ENCODE data around the gene PRKCA.
"Not testable (repeated sequence)": the region's sequence is repeated elsewhere in the genome, so short reads cannot be mapped to it uniquely, and the experiment has no call there.

Gene PRKCA

DNA sequence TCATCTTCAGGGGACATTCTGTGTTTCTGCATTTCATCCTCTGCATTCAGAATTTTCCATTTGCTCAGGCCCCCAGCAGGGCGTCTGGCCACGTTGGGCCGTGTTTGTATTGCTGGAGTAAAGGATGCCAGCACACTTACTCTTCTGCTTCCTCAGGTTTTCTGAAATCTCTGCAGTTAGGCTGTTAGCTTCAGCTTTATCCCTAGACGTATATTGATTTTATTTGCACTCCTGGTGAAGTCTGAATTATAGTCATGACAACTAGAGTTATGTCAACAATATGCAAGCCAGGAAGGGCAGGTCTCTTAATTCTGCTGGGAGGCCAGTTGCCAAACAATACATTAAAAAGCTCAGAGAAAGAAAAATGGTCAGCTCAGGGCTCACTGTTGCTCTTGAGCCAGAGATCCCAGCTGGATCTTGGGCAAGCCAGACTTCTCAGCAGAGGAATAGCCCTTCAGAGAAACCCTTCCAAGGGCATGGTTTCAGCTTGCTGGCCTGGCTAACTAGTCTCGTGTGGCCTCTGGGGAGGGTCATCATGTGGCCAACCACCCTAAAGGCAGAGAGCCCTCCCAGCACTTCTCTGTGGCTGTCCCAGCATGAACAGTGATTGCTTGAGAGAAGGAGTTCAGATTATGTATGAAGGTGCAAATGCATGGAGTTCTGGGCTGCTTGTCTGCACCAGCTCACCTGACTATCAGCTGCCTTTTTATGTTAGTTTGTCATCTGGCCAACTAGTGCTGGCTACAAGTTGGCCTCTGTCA, 422.3 kb downstream of the PRKCA start:
- H3K4me1 ChIP-seq (ENCODE audit: insufficient read depth, poor library complexity, severe bottlenecking) = no peaks in the 10 kb centered on the region
- no peaks in the 10 kb centered on the region for H3K27me3 ChIP-seq (ENCODE audit: insufficient read depth, poor library complexity, severe bottlenecking)
- no peak overlapping the region for H3K27ac ChIP-seq (ENCODE audit: poor library complexity, severe bottlenecking)
- no peak for DNase-seq (ENCODE audit: low spot score)
- H3K4me3 ChIP-seq (ENCODE audit: severe bottlenecking) = no peak overlapping the region
- no peaks in the 10 kb centered on the region for H3K36me3 ChIP-seq (ENCODE audit: low read depth)
- no peaks in the 10 kb centered on the region for H3K9me3 ChIP-seq (ENCODE audit: severe bottlenecking)
- no peak for ATAC-seq (ENCODE audit: low read depth)
- TF ChIP-seq, protein P1, sequence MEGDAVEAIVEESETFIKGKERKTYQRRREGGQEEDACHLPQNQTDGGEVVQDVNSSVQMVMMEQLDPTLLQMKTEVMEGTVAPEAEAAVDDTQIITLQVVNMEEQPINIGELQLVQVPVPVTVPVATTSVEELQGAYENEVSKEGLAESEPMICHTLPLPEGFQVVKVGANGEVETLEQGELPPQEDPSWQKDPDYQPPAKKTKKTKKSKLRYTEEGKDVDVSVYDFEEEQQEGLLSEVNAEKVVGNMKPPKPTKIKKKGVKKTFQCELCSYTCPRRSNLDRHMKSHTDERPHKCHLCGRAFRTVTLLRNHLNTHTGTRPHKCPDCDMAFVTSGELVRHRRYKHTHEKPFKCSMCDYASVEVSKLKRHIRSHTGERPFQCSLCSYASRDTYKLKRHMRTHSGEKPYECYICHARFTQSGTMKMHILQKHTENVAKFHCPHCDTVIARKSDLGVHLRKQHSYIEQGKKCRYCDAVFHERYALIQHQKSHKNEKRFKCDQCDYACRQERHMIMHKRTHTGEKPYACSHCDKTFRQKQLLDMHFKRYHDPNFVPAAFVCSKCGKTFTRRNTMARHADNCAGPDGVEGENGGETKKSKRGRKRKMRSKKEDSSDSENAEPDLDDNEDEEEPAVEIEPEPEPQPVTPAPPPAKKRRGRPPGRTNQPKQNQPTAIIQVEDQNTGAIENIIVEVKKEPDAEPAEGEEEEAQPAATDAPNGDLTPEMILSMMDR (IDR thresholded peaks at IDR 0.05; ENCODE audit: poor library complexity, severe bottlenecking) = no peak

DNA sequence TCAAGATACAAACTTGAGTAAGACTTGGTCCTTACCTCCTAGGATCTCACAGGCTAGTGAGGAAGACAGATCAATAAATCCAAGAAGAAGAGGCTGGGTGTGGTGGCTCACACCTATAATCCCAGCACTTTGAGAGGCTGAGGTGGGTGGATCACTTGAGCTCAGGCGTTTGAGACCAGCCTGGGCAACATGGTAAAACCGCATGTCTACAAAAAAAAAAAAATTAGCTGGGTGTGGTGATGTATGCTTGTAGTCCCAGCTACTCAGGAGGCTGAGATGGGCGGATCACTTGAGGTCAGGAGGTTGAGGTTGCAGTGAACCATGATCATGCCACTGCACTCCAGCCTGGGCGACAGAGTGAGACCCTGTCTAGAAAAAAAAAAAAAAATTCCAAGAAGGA, 423.0 kb downstream of the PRKCA start:
- H3K27ac ChIP-seq (ENCODE audit: poor library complexity, severe bottlenecking); ATAC-seq (ENCODE audit: low read depth); H3K27me3 ChIP-seq (ENCODE audit: insufficient read depth, poor library complexity, severe bottlenecking); H3K4me3 ChIP-seq (ENCODE audit: severe bottlenecking); H3K36me3 ChIP-seq (ENCODE audit: low read depth); H3K4me1 ChIP-seq (ENCODE audit: insufficient read depth, poor library complexity, severe bottlenecking); H3K9me3 ChIP-seq (ENCODE audit: severe bottlenecking); DNase-seq (ENCODE audit: low spot score): not testable (repeated sequence)

DNA sequence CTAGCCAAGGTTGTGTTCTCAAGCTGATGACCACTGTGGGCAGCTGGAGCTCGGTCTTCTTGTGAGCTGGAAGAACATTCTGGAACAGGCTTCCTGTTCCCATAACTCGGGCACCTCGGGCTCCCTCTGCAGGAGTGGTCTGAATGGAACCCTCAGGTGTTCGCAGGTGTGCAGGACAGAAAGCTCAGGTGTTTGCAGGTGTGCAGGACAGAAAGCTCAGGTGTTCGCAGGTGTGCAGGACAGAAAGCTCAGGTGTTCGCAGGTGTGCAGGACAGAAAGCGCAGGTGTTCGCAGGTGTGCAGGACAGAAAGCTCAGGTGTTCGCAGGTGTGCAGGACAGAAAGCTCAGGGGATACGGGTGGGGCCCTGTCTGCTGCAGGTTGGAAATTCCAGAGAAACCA, 423.5 kb downstream of the PRKCA start:
- ATAC-seq (ENCODE audit: low read depth) (no peak), DNase-seq (ENCODE audit: low spot score) (peak; percentile 29)
- TF ChIP-seq, protein P1 (IDR thresholded peaks at IDR 0.05; ENCODE audit: poor library complexity, severe bottlenecking) = no peak
- H3K4me1 ChIP-seq (ENCODE audit: insufficient read depth, poor library complexity, severe bottlenecking) = no peaks in the 10 kb centered on the region
- no peaks in the 10 kb centered on the region for H3K27me3 ChIP-seq (ENCODE audit: insufficient read depth, poor library complexity, severe bottlenecking)
- no peaks in the 10 kb centered on the region for H3K36me3 ChIP-seq (ENCODE audit: low read depth)
- H3K4me3 ChIP-seq (ENCODE audit: severe bottlenecking) = no peak overlapping the region
- no peak overlapping the region for H3K27ac ChIP-seq (ENCODE audit: poor library complexity, severe bottlenecking)
- no peaks in the 10 kb centered on the region for H3K9me3 ChIP-seq (ENCODE audit: severe bottlenecking)

DNA sequence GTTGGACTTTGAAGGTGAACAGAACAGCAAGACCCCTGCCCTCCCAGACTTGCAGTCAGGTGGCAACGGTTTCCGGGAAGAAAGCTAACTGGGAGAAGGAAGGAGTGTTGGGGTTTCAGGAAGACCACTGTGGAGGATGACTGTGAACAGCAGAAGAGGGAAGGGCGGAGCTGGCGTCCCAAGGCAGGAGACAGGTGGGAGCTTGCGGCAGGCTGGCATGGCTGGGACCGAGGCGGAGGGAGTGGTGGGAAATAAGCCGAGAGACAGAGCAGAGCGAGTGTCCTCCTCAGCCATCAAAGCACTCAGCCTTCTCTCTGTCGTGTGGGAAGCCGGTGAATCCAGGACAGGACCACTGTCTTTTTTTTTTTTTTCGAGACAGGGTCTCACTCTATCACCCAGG, 424.0 kb downstream of the PRKCA start:
- DNase-seq (ENCODE audit: low spot score) (peak; percentile 34), ATAC-seq (ENCODE audit: low read depth) (no peak)
- no peaks in the 10 kb centered on the region for H3K36me3 ChIP-seq (ENCODE audit: low read depth)
- TF ChIP-seq, protein P1 (IDR thresholded peaks at IDR 0.05; ENCODE audit: poor library complexity, severe bottlenecking) = no peak
- no peaks in the 10 kb centered on the region for H3K27me3 ChIP-seq (ENCODE audit: insufficient read depth, poor library complexity, severe bottlenecking)
- no peaks in the 10 kb centered on the region for H3K4me1 ChIP-seq (ENCODE audit: insufficient read depth, poor library complexity, severe bottlenecking)
- H3K4me3 ChIP-seq (ENCODE audit: severe bottlenecking) = no peak overlapping the region
- H3K27ac ChIP-seq (ENCODE audit: poor library complexity, severe bottlenecking) = no peak overlapping the region
- H3K9me3 ChIP-seq (ENCODE audit: severe bottlenecking) = no peaks in the 10 kb centered on the region

DNA sequence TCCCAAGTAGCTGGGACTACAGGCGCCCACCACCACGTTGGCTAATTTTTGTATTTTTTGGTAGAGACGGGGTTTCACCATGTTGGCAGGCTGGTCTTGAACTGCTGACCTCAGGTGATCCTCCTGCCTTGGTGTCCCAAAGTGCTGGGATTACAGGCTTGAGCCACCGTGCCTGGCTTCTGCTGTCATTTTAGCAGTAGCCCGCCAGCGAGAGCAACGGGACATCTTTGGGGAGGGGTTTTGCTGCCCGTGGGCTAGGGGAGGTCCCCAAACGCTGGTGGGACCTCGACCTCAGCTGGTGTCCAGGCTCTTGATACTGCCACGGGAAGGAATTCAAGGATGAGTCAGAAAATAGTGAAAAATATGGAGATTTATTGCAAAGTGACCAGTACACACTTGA, 424.4 kb downstream of the PRKCA start:
- H3K27me3 ChIP-seq (ENCODE audit: insufficient read depth, poor library complexity, severe bottlenecking) = no peaks in the 10 kb centered on the region
- no peaks in the 10 kb centered on the region for H3K36me3 ChIP-seq (ENCODE audit: low read depth)
- no peak overlapping the region for H3K4me3 ChIP-seq (ENCODE audit: severe bottlenecking)
- DNase-seq (ENCODE audit: low spot score) = no peak
- no peak overlapping the region for H3K27ac ChIP-seq (ENCODE audit: poor library complexity, severe bottlenecking)
- ATAC-seq (ENCODE audit: low read depth) = no peak
- H3K9me3 ChIP-seq (ENCODE audit: severe bottlenecking) = no peaks in the 10 kb centered on the region
- no peaks in the 10 kb centered on the region for H3K4me1 ChIP-seq (ENCODE audit: insufficient read depth, poor library complexity, severe bottlenecking)
- TF ChIP-seq, protein P1 (IDR thresholded peaks at IDR 0.05; ENCODE audit: poor library complexity, severe bottlenecking) = no peak

Measured in RWPE2 (cell line).